IMR-90 (cell line): ENCODE measurements around the gene SPTB. TPM values are rescaled to one million over a fixed set of nuclear protein-coding genes. Genes with fewer than 3 reads are reported as not detected.

Experiments
- ATAC-seq: fragments of 200-7000 bp; cut with Tn5 transposase; 2 replicates; pipeline ENCODE4 v1.9.1; 2020; ENCODE audit warnings: low read depth, mild to moderate bottlenecking, moderate library complexity
- BruUV-seq: library from RNA; stranded (reverse); fragments of 400-500 nt; replicated peaks from 2 replicates; lab custom pipeline; 2021; lab: Mats Ljungman, UMichigan
- CTCF ChIA-PET: fragments of 300-600 bp; formaldehyde crosslinking; extraction: SDS; loops from one replicate; lab custom pipeline; 2021; ENCODE audit warnings: antibody characterized with exemption; lab: Yijun Ruan, JAX
- POLR2A ChIA-PET: fragments of 300-600 bp; sonication (Branson Sonifier 250); formaldehyde crosslinking; loops from one replicate; lab custom pipeline; 2022; ENCODE audit warnings: antibody characterized with exemption; ENCODE audit not compliant: unreplicated experiment; lab: Charles Lee
- DNase-seq: peaks from one replicate; pipeline ENCODE4 v3.0.0; 2013
- H2AFZ ChIP-seq: replicated peaks from 2 replicates; pipeline ENCODE3; 2013; ENCODE audit warnings: low read length, mild to moderate bottlenecking; ENCODE audit not compliant: poor library complexity
- H2AK5ac ChIP-seq: 2 replicates; pipeline ENCODE4 v1.6.1; 2013; ENCODE audit warnings: low read depth, low read length, inconsistent platforms
- H2AK9ac ChIP-seq: replicated peaks from 2 replicates; pipeline ENCODE3; 2013; ENCODE audit warnings: mild to moderate bottlenecking, low read depth, low read length, moderate library complexity; ENCODE audit not compliant: poor library complexity
- H2BK120ac ChIP-seq: 2 replicates; pipeline ENCODE4 v1.6.1; 2013; ENCODE audit warnings: low read depth, low read length, inconsistent platforms
- H2BK15ac ChIP-seq: 3 replicates; pipeline ENCODE4 v1.6.1; 2013; ENCODE audit warnings: low read depth, low read length, inconsistent platforms
- H2BK20ac ChIP-seq: 2 replicates; pipeline ENCODE4 v1.6.1; 2013; ENCODE audit warnings: low read depth, mild to moderate bottlenecking, inconsistent platforms, low read length, moderate library complexity
- H2BK5ac ChIP-seq: 2 replicates; pipeline ENCODE4 v1.6.1; 2013; ENCODE audit warnings: mild to moderate bottlenecking, low read depth, low read length, inconsistent platforms; ENCODE audit not compliant: poor library complexity, severe bottlenecking
- H3K14ac ChIP-seq: replicated peaks from 2 replicates; pipeline ENCODE4 v1.6.1; 2013; ENCODE audit warnings: low read depth, low read length, inconsistent platforms
- H3K18ac ChIP-seq: 2 replicates; pipeline ENCODE4 v1.6.1; 2013; ENCODE audit warnings: low read depth, low read length, control low read depth
- H3K23ac ChIP-seq: 2 replicates; pipeline ENCODE4 v1.6.1; 2013; ENCODE audit warnings: low read depth, low read length, inconsistent platforms
- H3K27ac ChIP-seq: 2 replicates; pipeline ENCODE4 v1.5.1; 2013; ENCODE audit warnings: mild to moderate bottlenecking, control low read depth, low read length; ENCODE audit not compliant: insufficient read depth
- H3K27me3 ChIP-seq: 2 replicates; pipeline ENCODE4 v1.6.1; 2013; ENCODE audit warnings: low read length; ENCODE audit not compliant: control insufficient read depth, insufficient read depth
- H3K36me3 ChIP-seq: 2 replicates; pipeline ENCODE4 v1.6.1; 2013; ENCODE audit warnings: low read length, mixed read lengths; ENCODE audit not compliant: control insufficient read depth, insufficient read depth
- H3K4ac ChIP-seq: 2 replicates; pipeline ENCODE4 v1.6.1; 2013; ENCODE audit warnings: low read depth, low read length, inconsistent platforms
- H3K4me1 ChIP-seq: 2 replicates; pipeline ENCODE4 v1.6.1; 2013; ENCODE audit warnings: low read length, mixed read lengths; ENCODE audit not compliant: control insufficient read depth, insufficient read depth
- H3K4me2 ChIP-seq: 2 replicates; pipeline ENCODE4 v1.6.1; 2013; ENCODE audit warnings: low read depth, mild to moderate bottlenecking, control low read depth, low read length, moderate library complexity
- H3K4me3 ChIP-seq: 2 replicates; pipeline ENCODE4 v1.5.1; 2013; ENCODE audit warnings: low read depth, mild to moderate bottlenecking, control low read depth, low read length, moderate library complexity; ENCODE audit not compliant: insufficient read depth
- H3K56ac ChIP-seq: 2 replicates; pipeline ENCODE4 v1.6.1; 2013; ENCODE audit warnings: low read length, inconsistent platforms; ENCODE audit not compliant: insufficient read depth; ENCODE audit errors: extremely low read depth
- H3K79me1 ChIP-seq, 2 experiments: 2 replicates each; pipeline ENCODE4 v1.6.1; 2013; ENCODE audit warnings: low read length in 2 of 2, inconsistent platforms in 1 of 2, low read depth in 1 of 2
- H3K9ac ChIP-seq: 2 replicates; pipeline ENCODE4 v1.6.1; 2013; ENCODE audit warnings: low read depth, low read length, control low read depth
- H3K9me1 ChIP-seq: 2 replicates; pipeline ENCODE4 v1.6.1; 2013; ENCODE audit warnings: low read length, inconsistent platforms; ENCODE audit not compliant: insufficient read depth
- H3K9me3 ChIP-seq: 2 replicates; pipeline ENCODE4 v1.6.1; 2013; ENCODE audit warnings: low read length; ENCODE audit not compliant: control insufficient read depth, insufficient read depth
- H4K20me1 ChIP-seq: 2 replicates; pipeline ENCODE4 v1.6.1; 2013; ENCODE audit warnings: low read length, inconsistent platforms; ENCODE audit not compliant: insufficient read depth
- H4K5ac ChIP-seq: 2 replicates; pipeline ENCODE4 v1.6.1; 2013; ENCODE audit warnings: mild to moderate bottlenecking, low read depth, low read length, control low read depth
- H4K8ac ChIP-seq, 2 experiments: 2 replicates each; pipeline ENCODE4 v1.6.1; 2013; ENCODE audit warnings: low read depth in 2 of 2, low read length in 2 of 2, control low read depth in 1 of 2, inconsistent platforms in 1 of 2
- H4K91ac ChIP-seq: 2 replicates; pipeline ENCODE4 v1.6.1; 2013; ENCODE audit warnings: low read depth, low read length, inconsistent platforms; ENCODE audit not compliant: insufficient read depth
- CEBPB ChIP-seq: IDR thresholded peaks from 2 replicates; pipeline ENCODE4 v1.6.1; 2012; ENCODE audit warnings: low read depth, low read length, improper control_type of control experiment
- USF2 ChIP-seq: fragments of 150-350 bp; IDR thresholded peaks from 2 replicates; pipeline ENCODE4 v1.6.1; 2017; ENCODE audit warnings: mild to moderate bottlenecking, antibody characterized with exemption, low read length, low read depth
- WGBS, 2 experiments: methylation state at CpG; one replicate each; pipeline versions ENCODE4 v1.1.5 to v1.1.7; 2013; ENCODE audit warnings: missing lambda C conversion rate in 2 of 2; ENCODE audit not compliant: insufficient read length in 1 of 2; ENCODE audit errors: extremely low coverage in 2 of 2; 5-methylcytosine and 5-hydroxymethylcytosine counted together
- dilution Hi-C: fragments of 300-500 bp; cut with HindIII; formaldehyde crosslinking; loops from one replicate; pipeline ENCODE4 v1.14.3; 2018; ENCODE audit warnings: low sequenced_read_pairs; ENCODE audit not compliant: unreplicated experiment
- in situ Hi-C: fragments of 300-500 bp; cut with MboI; formaldehyde crosslinking; loops from 3 replicates; pipeline ENCODE4 v1.14.3; 2019; ENCODE audit warnings: low sequenced_read_pairs, inconsistent platforms, mixed read lengths
- intact Hi-C: fragments of 100-400 bp; cut with micrococcal nuclease; formaldehyde crosslinking; loops from 2 replicates; pipeline ENCODE4 v1.10.0; 2022
- polyA plus RNA-seq, 3 experiments: library from polyadenylated mRNA; depleted of rRNA; stranded (reverse); fragments of >200 nt; gene quantifications; 2 replicates each; pipeline ENCODE4 v1.2.3, GENCODE V29; 2012; ENCODE audit warnings: low replicate concordance in 1 of 3
- total RNA-seq: library from RNA; depleted of rRNA; stranded (reverse); fragments of >200 nt; gene quantifications from 2 replicates; pipeline ENCODE4 v1.2.3, GENCODE V29; 2012

The SPTB gene
- total and polyA plus RNA-seq, 2 of the 4 experiments (the other 2 are of a cell fraction) = under 0.01 to 0.07 TPM

DNA sequence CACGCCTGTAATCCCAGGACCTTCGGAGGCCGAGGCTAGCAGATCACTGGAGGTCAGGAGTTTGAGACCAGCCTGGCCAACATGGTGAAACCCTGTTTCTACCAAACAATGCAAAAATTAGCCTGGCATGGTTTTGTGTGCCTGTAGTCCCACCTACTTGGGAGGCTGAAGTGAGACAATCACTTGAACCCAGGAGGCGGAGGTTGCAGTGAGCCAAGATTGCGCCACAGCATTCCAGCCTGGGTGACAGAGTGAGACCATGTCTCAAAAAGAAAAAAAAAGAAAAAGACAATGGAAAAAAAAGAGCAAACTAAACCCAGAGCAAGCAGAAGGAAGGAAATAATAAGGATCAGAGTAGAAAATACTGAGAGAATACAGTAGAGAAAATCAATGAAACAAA lies 39.9 kb upstream of the SPTB start:
- no peak for ATAC-seq
- no peak overlapping the region for H3K23ac ChIP-seq
- no peak overlapping the region for H3K18ac ChIP-seq
- H3K27ac ChIP-seq = no peak overlapping the region
- H4K91ac ChIP-seq = no peak overlapping the region
- no peak for DNase-seq
- H4K8ac ChIP-seq = no peak overlapping the region
- H4K20me1 ChIP-seq = peaks cover 18% of the 10 kb centered on the region
- intact Hi-C loops = no loop called here
- H3K36me3 ChIP-seq = peaks cover 3% of the 10 kb centered on the region; the same call in 1 of the 2 replicates
- in situ Hi-C loops = loop anchor here (25.0 kb wide), 1 partner anchor 382 kb away; the partner anchor contains the start of genes HSPA2 and PPP1R36
- peaks cover 6% of the 10 kb centered on the region for H3K4me1 ChIP-seq
- TF ChIP-seq CEBPB = peak; percentile 47; the same call in 1 of the 2 replicates
- no peak for TF ChIP-seq USF2
- H4K5ac ChIP-seq = no peak overlapping the region
- POLR2A ChIA-PET = no interaction called here
- no peak overlapping the region for H2BK120ac ChIP-seq
- H3K79me1 ChIP-seq = peaks cover 31 to 61% of the 10 kb centered on the region in 2 experiments
- no peaks in the 10 kb centered on the region for H3K27me3 ChIP-seq
- BruUV-seq = no TSS peak
- no peak overlapping the region for H2BK20ac ChIP-seq
- no peaks in the 10 kb centered on the region for H3K9me3 ChIP-seq
- no peak overlapping the region for H3K14ac ChIP-seq
- WGBS, 2 experiments = 80% methylated on average over 1 of the region's 5 CpGs; no CpG with 5 or more reads in 1 of the 2 experiments
- no peak overlapping the region for H2AK9ac ChIP-seq
- H2BK5ac ChIP-seq = no peak overlapping the region
- CTCF ChIA-PET = interaction anchor here (0.6 kb wide), 1 partner anchor 410 kb away, joined by 4 read pairs; no protein-coding TSS in a partner anchor
- no peak overlapping the region for H3K56ac ChIP-seq
- dilution Hi-C loops = no loop called here
- peaks cover 12% of the 10 kb centered on the region for H3K9me1 ChIP-seq
- H2BK15ac ChIP-seq = no peak overlapping the region
- H2AK5ac ChIP-seq = no peak overlapping the region
- H2AFZ ChIP-seq = no peak overlapping the region
- no peak overlapping the region for H3K9ac ChIP-seq
- no peak overlapping the region for H3K4ac ChIP-seq
- H3K4me2 ChIP-seq = no peak overlapping the region
- no peak overlapping the region for H3K4me3 ChIP-seq
